ENCODE results near the gene PPFIA4. TPM values are rescaled to one million over a fixed set of nuclear protein-coding genes. Genes with fewer than 3 reads are reported as not detected.

The PPFIA4 gene
- total and polyA plus RNA-seq, 12 donors: 8.1 to 60.6 (median 29.9) TPM

DNA sequence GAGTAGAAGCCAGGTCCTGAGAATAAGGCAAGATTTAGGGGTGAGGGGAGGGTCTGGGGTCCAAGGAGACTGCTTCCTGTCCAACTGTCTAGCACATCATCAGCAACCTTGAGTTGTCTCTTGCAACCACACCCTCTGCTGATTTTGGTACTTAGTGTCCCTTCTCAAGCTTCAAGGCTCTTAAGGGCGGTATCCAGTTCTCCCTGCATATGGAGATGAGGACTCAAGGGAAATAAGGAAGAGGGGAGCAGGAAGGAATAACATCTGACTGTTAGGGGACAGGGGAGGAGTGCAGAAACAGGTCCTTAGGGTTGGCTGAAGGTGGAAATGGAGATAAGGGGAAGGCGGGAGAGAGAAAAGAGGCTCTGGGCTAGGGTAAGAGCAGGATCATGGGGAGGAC, 47.2 kb downstream of the PPFIA4 start:
- H3K27ac ChIP-seq: no peak overlapping the region
- ATAC-seq (no peak), DNase-seq (no peak)
- H3K4me3 ChIP-seq: no peak overlapping the region
- intact Hi-C loops (cut with DNase I): no loop called here
- peaks cover 0 to 39% (median 15%) of the 10 kb centered on the region in 7 donors for H3K27me3 ChIP-seq
- no peaks in the 10 kb centered on the region for H3K9me3 ChIP-seq
- no peak for TF ChIP-seq CTCF (IDR thresholded peaks at IDR 0.05)
- H3K4me1 ChIP-seq: peaks cover 12 to 74% (median 37%) of the 10 kb centered on the region in 9 donors
- WGBS, 2 donors: 93 to 94% methylated on average over 2 of the region's 2 CpGs
- H3K36me3 ChIP-seq: peaks cover 0 to 9% (median 0%) of the 10 kb centered on the region in 9 donors

DNA sequence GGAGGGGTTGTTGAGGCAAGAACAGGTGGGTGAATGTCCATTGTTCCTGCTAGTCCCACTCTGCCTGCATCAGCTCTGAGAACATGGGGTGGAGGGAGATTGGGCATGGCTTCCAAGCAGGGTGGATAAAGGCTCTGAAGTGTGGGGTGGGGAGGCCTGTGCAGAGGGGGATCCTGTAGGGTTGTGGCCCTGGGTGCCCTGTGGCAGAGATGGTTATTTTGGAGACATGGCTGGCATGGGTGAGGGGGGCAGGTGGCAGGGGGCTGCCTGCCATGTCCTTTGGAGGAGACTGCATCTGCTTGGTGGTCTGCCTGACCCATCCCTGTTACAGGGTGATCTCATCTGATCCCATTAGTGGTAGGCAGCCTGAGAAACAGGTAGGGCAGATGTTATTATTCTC, 48.3 kb downstream of the PPFIA4 start:
- Histone ChIP-seq H3K27ac (no peak overlapping the region), H3K9me3 (no peaks in the 10 kb centered on the region), H3K4me3 (no peak overlapping the region), H3K36me3 (peaks cover 0 to 9% (median 0%) of the 10 kb centered on the region in 9 donors), H3K27me3 (peaks cover 0 to 39% (median 15%) of the 10 kb centered on the region in 7 donors), H3K4me1 (peaks cover 4 to 62% (median 29%) of the 10 kb centered on the region in 9 donors)
- intact Hi-C loops (cut with DNase I): no loop called here
- no peak for DNase-seq
- TF ChIP-seq CTCF (IDR thresholded peaks at IDR 0.05): no peak
- no peak for ATAC-seq

DNA sequence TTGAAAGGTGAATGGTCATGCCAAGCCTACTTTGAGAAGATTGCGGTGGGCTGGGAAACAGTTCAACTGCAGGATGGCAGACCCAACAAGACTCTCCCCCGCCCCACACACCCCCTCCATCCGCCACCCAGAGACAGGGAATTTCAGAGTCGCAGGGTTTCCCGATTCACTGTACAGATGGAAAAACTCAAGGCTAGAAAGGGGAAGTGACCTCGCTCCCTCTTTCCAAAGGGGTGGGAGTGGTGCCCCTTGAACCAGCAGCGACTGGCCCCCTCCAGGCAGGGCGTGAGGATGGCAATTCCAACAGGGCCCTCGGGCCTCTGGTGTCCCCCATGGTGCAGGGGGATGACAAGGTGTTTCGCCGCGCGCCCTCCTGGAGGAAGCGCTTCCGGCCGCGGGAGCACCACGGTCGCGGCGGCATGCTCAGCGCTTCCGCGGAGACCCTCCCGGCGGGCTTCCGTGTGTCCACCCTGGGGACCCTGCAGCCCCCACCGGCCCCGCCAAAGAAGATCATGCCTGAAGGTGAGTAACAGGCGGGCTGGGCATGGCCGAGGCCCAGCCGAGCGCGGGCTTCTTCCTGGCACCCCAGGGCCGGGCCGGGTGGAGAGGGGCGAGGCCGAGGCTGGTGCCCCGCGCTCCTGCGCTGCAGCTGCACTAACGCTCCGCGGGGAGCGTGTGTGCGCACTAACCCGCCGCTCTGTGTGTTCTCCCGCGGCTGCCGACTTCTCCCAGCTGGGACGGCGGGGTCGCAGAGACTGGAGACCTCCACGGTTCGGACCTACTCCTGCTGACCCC, 49.1 kb downstream of the PPFIA4 start:
- 38 to 49% methylated on average over 55 to 56 of the region's 56 CpGs for WGBS, 2 donors
- ATAC-seq: peak in 5 of 8 donors; percentile 7 to 40 (median 21)
- Histone ChIP-seq H3K27ac (no peak overlapping the region), H3K4me1 (peaks cover 0 to 54% (median 25%) of the 10 kb centered on the region in 9 donors), H3K27me3 (peaks cover 0 to 39% (median 15%) of the 10 kb centered on the region in 7 donors), H3K9me3 (no peaks in the 10 kb centered on the region), H3K36me3 (peaks cover 0 to 9% (median 0%) of the 10 kb centered on the region in 9 donors), H3K4me3 (peak overlapping the region; percentile 10 to 53 (median 42))
- intact Hi-C loops (cut with DNase I): no loop called here
- no peak for TF ChIP-seq CTCF (IDR thresholded peaks at IDR 0.05)
- no peak for DNase-seq

- H3K27me3 ChIP-seq: peaks cover 0 to 39% (median 15%) of the 10 kb centered on the region in 7 donors
- H3K9me3 ChIP-seq: no peaks in the 10 kb centered on the region
- DNase-seq (no peak), ATAC-seq (peak in 6 of 8 donors; percentile 8 to 71 (median 33))
- peaks cover 0 to 9% (median 0%) of the 10 kb centered on the region in 9 donors for H3K36me3 ChIP-seq
- intact Hi-C loops (cut with DNase I): no loop called here
- TF ChIP-seq CTCF (IDR thresholded peaks at IDR 0.05): no peak
- H3K4me3 ChIP-seq: peak overlapping the region; percentile 10 to 53 (median 42)
- 49 to 65% methylated on average over 27 to 30 of the region's 30 CpGs for WGBS, 2 donors
- H3K4me1 ChIP-seq: peaks cover 0 to 48% (median 22%) of the 10 kb centered on the region in 9 donors
- H3K27ac ChIP-seq: no peak overlapping the region
Measured at GRCh38 chr1:203076031-203076511, 49.8 kb downstream of the PPFIA4 start.
